ENCODE data around the gene PPM1H.

DNA sequence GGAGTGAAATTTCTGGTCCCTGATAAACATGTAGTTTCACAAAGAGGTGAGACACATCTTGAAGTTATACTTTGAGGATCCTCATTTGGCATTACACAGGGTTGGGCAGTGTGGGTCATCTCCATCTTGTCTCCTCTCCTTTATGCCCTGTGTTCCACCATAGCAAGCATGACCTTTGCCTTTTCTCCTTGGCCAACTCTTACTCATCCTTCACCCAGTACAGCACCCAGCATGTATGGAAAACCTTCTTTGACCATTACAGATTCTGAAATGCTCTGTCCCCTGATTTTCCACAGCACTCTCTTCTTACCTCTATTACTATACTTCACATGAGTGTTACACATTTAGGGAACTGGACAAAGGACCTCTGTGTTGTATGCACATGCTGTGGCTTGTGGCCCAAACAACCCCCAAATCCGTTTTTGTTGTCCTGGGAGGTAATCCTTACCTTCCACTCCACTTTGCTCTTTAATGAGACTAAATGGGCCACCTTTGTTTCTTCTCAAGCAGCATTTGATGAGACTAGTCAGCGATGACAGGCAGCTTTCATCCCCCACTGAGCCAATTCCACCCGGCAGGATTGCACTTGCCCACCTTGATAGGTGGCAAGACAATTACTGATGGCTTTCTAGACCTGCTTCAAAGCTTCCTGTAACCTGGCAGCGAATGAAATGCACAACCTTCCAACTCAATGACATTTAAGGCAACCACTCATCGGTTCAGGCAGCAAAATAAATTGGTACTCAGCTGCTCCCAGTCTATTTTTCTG, 304.8 kb downstream of the PPM1H start:
- TF ChIP-seq, protein P1, sequence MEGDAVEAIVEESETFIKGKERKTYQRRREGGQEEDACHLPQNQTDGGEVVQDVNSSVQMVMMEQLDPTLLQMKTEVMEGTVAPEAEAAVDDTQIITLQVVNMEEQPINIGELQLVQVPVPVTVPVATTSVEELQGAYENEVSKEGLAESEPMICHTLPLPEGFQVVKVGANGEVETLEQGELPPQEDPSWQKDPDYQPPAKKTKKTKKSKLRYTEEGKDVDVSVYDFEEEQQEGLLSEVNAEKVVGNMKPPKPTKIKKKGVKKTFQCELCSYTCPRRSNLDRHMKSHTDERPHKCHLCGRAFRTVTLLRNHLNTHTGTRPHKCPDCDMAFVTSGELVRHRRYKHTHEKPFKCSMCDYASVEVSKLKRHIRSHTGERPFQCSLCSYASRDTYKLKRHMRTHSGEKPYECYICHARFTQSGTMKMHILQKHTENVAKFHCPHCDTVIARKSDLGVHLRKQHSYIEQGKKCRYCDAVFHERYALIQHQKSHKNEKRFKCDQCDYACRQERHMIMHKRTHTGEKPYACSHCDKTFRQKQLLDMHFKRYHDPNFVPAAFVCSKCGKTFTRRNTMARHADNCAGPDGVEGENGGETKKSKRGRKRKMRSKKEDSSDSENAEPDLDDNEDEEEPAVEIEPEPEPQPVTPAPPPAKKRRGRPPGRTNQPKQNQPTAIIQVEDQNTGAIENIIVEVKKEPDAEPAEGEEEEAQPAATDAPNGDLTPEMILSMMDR (conservative IDR thresholded peaks at IDR 0.05; ENCODE audit: low read depth, low read length): no peak
- no peak for TF ChIP-seq EZH2 (IDR thresholded peaks at IDR 0.05; ENCODE audit: borderline replicate concordance, low read depth, low read length, poor library complexity, severe bottlenecking)

Data from A673 (cell line).